ENCODE data around the gene WDR82.
A peak's percentile ranks its signal among the peaks of the same experiment; 100 is the strongest.

DNA sequence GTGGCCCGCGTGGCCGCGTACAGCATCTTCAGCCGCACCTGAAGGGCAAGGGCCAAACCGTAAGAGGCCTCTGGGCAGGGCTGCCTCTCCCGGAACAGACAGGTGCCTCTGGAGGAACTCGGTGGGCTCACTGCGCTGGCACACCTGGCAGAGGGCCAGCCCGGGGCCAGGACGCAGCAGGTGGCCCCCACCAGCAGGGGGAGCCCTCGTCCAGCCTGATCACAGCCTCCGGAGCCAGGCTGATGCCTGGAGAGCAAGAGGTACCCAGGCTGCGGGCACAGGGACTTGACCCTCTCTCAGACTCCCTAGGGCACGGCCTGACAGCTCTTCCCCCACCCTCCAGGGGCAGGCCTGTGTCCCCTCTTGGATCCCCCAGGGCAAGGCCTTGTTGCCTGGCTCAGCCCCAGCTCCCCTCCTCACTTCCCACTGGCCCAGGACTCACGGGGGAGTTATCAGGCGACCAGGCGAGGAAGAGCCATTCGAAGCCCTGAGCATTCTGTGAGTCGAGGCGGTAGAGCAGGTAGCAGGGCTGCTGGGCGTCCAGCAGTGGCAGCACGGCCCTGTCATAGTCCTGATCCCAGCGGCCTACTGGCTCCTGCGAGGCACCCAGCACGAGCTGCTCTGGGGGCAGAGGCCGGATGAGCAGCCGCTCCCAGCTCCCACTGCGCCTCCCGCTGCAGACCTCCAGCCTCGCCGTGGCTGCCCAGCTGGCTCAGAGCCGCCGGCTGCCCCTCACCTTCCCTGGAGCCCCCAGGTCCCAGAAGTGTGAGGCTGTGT lies 46.8 kb downstream of the WDR82 start:
- TF ChIP-seq, protein P1, sequence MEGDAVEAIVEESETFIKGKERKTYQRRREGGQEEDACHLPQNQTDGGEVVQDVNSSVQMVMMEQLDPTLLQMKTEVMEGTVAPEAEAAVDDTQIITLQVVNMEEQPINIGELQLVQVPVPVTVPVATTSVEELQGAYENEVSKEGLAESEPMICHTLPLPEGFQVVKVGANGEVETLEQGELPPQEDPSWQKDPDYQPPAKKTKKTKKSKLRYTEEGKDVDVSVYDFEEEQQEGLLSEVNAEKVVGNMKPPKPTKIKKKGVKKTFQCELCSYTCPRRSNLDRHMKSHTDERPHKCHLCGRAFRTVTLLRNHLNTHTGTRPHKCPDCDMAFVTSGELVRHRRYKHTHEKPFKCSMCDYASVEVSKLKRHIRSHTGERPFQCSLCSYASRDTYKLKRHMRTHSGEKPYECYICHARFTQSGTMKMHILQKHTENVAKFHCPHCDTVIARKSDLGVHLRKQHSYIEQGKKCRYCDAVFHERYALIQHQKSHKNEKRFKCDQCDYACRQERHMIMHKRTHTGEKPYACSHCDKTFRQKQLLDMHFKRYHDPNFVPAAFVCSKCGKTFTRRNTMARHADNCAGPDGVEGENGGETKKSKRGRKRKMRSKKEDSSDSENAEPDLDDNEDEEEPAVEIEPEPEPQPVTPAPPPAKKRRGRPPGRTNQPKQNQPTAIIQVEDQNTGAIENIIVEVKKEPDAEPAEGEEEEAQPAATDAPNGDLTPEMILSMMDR (conservative IDR thresholded peaks at IDR 0.05; ENCODE audit: low read depth, low read length), result peak; percentile 79
- TF ChIP-seq RAD21 (IDR thresholded peaks at IDR 0.05; ENCODE audit: low read length), result peak; percentile 78

All from IMR-90 (cell line).